Measurements from ENCODE around the gene NLGN1. TPM values are rescaled to one million over a fixed set of nuclear protein-coding genes. Genes with fewer than 3 reads are reported as not detected.

Gene NLGN1
- polyA plus RNA-seq, 1 donor from 2014 or later: 2.7 TPM

DNA sequence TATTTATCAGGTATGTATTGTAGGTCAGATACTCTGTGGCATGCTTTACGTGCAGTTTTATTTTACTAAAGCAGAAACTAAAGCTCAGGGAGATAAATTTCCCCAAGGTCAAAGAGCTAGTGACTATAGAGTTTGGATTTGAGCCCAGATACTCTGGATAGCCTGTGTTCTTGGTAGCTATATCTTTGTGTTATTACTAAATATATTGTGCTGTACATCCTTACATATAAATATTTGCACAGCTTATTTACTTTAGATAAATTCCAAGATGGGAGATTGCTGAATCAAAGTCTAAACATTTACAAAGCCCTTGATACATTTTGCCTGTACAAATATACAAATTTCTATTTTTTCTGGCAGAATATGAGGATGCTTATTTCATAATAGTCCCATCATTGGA is 800.7 kb downstream of the NLGN1 start:
- H2AFZ ChIP-seq (ENCODE audit: low read depth, low read length): no peak overlapping the region
- H3K9me2 ChIP-seq (ENCODE audit: insufficient read depth, low read length): no peaks in the 10 kb centered on the region
- no peaks in the 10 kb centered on the region for H3K27me3 ChIP-seq (ENCODE audit: insufficient read depth, low read depth, low read length)
- H4K20me1 ChIP-seq (ENCODE audit: insufficient read depth): no peaks in the 10 kb centered on the region
- H3K9ac ChIP-seq (ENCODE audit: low read length): no peak overlapping the region
- no peak overlapping the region for H3K4me2 ChIP-seq (ENCODE audit: low read length)
- no peaks in the 10 kb centered on the region for H3K36me3 ChIP-seq (ENCODE audit: insufficient read depth, low read length)
- H3K9me3 ChIP-seq (ENCODE audit: low read length): no peaks in the 10 kb centered on the region
- no peaks in the 10 kb centered on the region for H3K79me2 ChIP-seq (replicated peaks; ENCODE audit: insufficient read depth, low read length)
- H3K27ac ChIP-seq (ENCODE audit: low read length): no peak overlapping the region
- TF ChIP-seq TAF1 (IDR thresholded peaks at IDR 0.05; ENCODE audit: low read depth) (no peak), MXI1 (conservative IDR thresholded peaks at IDR 0.05; ENCODE audit: poor library complexity, severe bottlenecking) (no peak), EP300 (conservative IDR thresholded peaks at IDR 0.05; ENCODE audit: poor library complexity, severe bottlenecking) (no peak), RAD21 (conservative IDR thresholded peaks at IDR 0.05) (no peak), EZH2 (IDR thresholded peaks at IDR 0.05; ENCODE audit: borderline replicate concordance, insufficient read depth, low read length, poor library complexity, severe bottlenecking) (no peak), POLR2AphosphoS5 (IDR thresholded peaks at IDR 0.05) (no peak), SMC3 (conservative IDR thresholded peaks at IDR 0.05; ENCODE audit: poor library complexity) (no peak)
- TF ChIP-seq, protein P1, sequence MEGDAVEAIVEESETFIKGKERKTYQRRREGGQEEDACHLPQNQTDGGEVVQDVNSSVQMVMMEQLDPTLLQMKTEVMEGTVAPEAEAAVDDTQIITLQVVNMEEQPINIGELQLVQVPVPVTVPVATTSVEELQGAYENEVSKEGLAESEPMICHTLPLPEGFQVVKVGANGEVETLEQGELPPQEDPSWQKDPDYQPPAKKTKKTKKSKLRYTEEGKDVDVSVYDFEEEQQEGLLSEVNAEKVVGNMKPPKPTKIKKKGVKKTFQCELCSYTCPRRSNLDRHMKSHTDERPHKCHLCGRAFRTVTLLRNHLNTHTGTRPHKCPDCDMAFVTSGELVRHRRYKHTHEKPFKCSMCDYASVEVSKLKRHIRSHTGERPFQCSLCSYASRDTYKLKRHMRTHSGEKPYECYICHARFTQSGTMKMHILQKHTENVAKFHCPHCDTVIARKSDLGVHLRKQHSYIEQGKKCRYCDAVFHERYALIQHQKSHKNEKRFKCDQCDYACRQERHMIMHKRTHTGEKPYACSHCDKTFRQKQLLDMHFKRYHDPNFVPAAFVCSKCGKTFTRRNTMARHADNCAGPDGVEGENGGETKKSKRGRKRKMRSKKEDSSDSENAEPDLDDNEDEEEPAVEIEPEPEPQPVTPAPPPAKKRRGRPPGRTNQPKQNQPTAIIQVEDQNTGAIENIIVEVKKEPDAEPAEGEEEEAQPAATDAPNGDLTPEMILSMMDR (IDR thresholded peaks at IDR 0.05; ENCODE audit: poor library complexity, severe bottlenecking): no peak
- TF ChIP-seq, protein P2, sequence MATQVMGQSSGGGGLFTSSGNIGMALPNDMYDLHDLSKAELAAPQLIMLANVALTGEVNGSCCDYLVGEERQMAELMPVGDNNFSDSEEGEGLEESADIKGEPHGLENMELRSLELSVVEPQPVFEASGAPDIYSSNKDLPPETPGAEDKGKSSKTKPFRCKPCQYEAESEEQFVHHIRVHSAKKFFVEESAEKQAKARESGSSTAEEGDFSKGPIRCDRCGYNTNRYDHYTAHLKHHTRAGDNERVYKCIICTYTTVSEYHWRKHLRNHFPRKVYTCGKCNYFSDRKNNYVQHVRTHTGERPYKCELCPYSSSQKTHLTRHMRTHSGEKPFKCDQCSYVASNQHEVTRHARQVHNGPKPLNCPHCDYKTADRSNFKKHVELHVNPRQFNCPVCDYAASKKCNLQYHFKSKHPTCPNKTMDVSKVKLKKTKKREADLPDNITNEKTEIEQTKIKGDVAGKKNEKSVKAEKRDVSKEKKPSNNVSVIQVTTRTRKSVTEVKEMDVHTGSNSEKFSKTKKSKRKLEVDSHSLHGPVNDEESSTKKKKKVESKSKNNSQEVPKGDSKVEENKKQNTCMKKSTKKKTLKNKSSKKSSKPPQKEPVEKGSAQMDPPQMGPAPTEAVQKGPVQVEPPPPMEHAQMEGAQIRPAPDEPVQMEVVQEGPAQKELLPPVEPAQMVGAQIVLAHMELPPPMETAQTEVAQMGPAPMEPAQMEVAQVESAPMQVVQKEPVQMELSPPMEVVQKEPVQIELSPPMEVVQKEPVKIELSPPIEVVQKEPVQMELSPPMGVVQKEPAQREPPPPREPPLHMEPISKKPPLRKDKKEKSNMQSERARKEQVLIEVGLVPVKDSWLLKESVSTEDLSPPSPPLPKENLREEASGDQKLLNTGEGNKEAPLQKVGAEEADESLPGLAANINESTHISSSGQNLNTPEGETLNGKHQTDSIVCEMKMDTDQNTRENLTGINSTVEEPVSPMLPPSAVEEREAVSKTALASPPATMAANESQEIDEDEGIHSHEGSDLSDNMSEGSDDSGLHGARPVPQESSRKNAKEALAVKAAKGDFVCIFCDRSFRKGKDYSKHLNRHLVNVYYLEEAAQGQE (IDR thresholded peaks at IDR 0.05; ENCODE audit: borderline replicate concordance): no peak
- no peak overlapping the region for H3K4me3 ChIP-seq (ENCODE audit: low read length)
- H3F3A ChIP-seq (ENCODE audit: insufficient read depth, low read length, poor library complexity, severe bottlenecking): peaks cover 3% of the 10 kb centered on the region

DNA sequence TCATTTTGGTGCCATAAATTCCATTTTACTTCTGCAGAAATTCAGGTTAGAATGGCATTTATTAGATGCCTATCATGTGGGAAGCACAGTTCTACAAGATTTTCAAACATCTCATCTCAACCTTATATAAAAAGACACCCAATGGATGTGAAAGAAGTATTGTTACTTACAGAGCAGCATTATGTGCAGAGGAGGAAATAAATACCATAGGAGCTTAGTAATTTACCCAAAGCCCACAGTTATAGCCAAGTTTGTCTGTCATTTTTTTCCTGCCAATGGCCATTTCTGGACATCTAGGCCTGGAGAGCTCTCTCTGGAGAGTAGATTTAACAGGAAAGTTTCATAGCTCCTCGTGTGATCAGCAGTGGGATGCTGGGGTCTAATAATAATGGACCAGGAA is 802.2 kb downstream of the NLGN1 start:
- Histone ChIP-seq H3K9ac (ENCODE audit: low read length) (no peak overlapping the region), H2AFZ (ENCODE audit: low read depth, low read length) (no peak overlapping the region), H3K4me3 (ENCODE audit: low read length) (no peak overlapping the region), H4K20me1 (ENCODE audit: insufficient read depth) (no peaks in the 10 kb centered on the region), H3K9me2 (ENCODE audit: insufficient read depth, low read length) (no peaks in the 10 kb centered on the region), H3F3A (ENCODE audit: insufficient read depth, low read length, poor library complexity, severe bottlenecking) (peaks cover 3% of the 10 kb centered on the region), H3K4me2 (ENCODE audit: low read length) (no peak overlapping the region), H3K9me3 (ENCODE audit: low read length) (no peaks in the 10 kb centered on the region), H3K27me3 (ENCODE audit: insufficient read depth, low read depth, low read length) (no peaks in the 10 kb centered on the region), H3K36me3 (ENCODE audit: insufficient read depth, low read length) (no peaks in the 10 kb centered on the region), H3K27ac (ENCODE audit: low read length) (no peak overlapping the region), H3K79me2 (replicated peaks; ENCODE audit: insufficient read depth, low read length) (no peaks in the 10 kb centered on the region)
- TF ChIP-seq RAD21 (conservative IDR thresholded peaks at IDR 0.05) (no peak), TAF1 (IDR thresholded peaks at IDR 0.05; ENCODE audit: low read depth) (no peak), EP300 (conservative IDR thresholded peaks at IDR 0.05; ENCODE audit: poor library complexity, severe bottlenecking) (no peak), EZH2 (IDR thresholded peaks at IDR 0.05; ENCODE audit: borderline replicate concordance, insufficient read depth, low read length, poor library complexity, severe bottlenecking) (no peak), SMC3 (conservative IDR thresholded peaks at IDR 0.05; ENCODE audit: poor library complexity) (no peak), POLR2AphosphoS5 (IDR thresholded peaks at IDR 0.05) (no peak), MXI1 (conservative IDR thresholded peaks at IDR 0.05; ENCODE audit: poor library complexity, severe bottlenecking) (no peak)
- TF ChIP-seq, protein P1 (IDR thresholded peaks at IDR 0.05; ENCODE audit: poor library complexity, severe bottlenecking): no peak
- TF ChIP-seq, protein P2 (IDR thresholded peaks at IDR 0.05; ENCODE audit: borderline replicate concordance): no peak

Data from neural cell (in vitro differentiated cells).